IPS DF 6.9 (cell line): Measurements from ENCODE around the gene SMPD3.
A peak's percentile ranks its signal among the peaks of the same experiment; 100 is the strongest.
"Not testable (repeated sequence)": the region's sequence is repeated elsewhere in the genome, so short reads cannot be mapped to it uniquely, and the experiment has no call there.

Experiments used
- DNase-seq: peaks from one replicate; pipeline ENCODE4 v3.0.0-alpha.2; 2013; ENCODE audit warnings: low read depth, low spot score
- H3K27ac ChIP-seq: one replicate; pipeline ENCODE4 v1.5.1; 2013; ENCODE audit warnings: low read length, control low read depth
- H3K27me3 ChIP-seq: 2 replicates; pipeline ENCODE4 v1.6.1; 2013; ENCODE audit warnings: mild to moderate bottlenecking, low read length; ENCODE audit not compliant: control insufficient read depth, insufficient read depth
- H3K36me3 ChIP-seq: 2 replicates; pipeline ENCODE4 v1.6.1; 2013; ENCODE audit warnings: low read length; ENCODE audit not compliant: control insufficient read depth, insufficient read depth
- H3K4me1 ChIP-seq: 2 replicates; pipeline ENCODE4 v1.6.1; 2013; ENCODE audit warnings: low read length; ENCODE audit not compliant: control insufficient read depth, insufficient read depth
- H3K4me3 ChIP-seq: 2 replicates; pipeline ENCODE4 v1.5.1; 2013; ENCODE audit warnings: mild to moderate bottlenecking, low read length
- H3K9me3 ChIP-seq: 2 replicates; pipeline ENCODE4 v1.6.1; 2013; ENCODE audit warnings: low read length, inconsistent platforms; ENCODE audit not compliant: control insufficient read depth, insufficient read depth
- WGBS: extraction: QIAGEN DNeasy Blood & Tissue Kit; methylation state at CpG from one replicate; pipeline ENCODE4 v1.1.7; 2013; ENCODE audit warnings: mixed read lengths, missing lambda C conversion rate; ENCODE audit not compliant: insufficient read length, insufficient coverage; 5-methylcytosine and 5-hydroxymethylcytosine counted together

Gene SMPD3

DNA sequence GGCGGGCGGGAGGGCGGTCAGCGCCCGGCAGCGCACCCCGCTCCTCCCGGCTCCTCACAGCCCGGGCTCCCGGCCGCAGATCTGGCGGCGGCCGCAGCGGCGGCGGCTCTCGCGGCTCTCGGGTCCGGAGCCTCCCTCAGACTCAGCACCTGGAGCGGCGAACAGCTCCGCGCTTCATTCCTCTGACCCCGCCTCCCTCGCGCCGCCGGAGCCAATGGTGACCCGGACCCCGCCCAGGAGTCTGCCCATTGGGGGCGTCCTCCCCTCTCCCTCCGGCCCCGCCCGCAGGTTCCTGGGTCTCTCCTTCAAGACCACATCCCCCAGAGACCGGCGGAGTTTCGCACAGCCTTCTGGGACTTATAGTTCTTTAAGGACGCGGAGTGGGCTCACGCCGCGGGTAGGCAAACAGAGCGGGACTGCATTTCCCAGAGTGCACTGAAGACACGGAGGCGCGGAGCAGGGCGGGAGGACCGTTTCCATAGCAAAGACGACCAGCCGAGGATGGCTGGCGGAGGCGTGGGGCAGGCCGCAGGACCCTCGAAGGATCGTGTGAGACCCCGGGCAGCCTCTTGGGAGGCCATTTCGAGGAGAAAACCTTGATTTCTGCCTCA is at the start of gene SMPD3:
Gene SMPD3, minus strand, starts transcription at position 149 of the 611 bp plus-strand sequence. CDS start 76,327 bp downstream, outside the sequence.
- peak; percentile 94 for DNase-seq
- Histone ChIP-seq H3K4me1 (peaks cover 2% of the 10 kb centered on the region; the same call in 1 of the 2 replicates), H3K27me3 (peaks cover 6% of the 10 kb centered on the region; the same call in 1 of the 2 replicates), H3K36me3 (no peaks in the 10 kb centered on the region), H3K27ac (no peak within 1 kb of the TSS), H3K4me3 (peak within 1 kb of the TSS; percentile 51; the same call in 1 of the 2 replicates), H3K9me3 (no peaks in the 10 kb centered on the region)
- WGBS: no CpG with 5 or more reads among the region's 59 CpGs

DNA sequence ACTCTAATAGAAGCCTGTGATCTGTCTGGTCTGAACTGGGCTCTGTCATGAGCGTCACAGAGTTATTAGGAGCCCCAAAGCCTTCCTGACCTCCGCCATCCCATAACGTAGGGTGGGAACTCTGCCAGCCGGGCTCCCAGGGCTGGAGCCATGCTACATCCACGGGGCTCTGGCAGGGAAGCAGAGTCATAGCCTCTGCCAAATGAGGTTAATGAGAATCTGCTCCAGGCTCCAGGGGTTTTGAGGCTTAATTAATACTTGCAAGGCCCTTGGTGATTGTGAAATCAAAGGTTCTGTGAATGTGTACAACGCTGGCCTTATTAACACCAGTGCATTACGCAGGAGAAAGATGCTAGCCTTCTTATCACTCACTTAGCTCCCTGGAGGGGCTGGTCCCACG is 48.4 kb upstream of the SMPD3 start:
- no CpG with 5 or more reads among the region's 8 CpGs for WGBS
- no peak overlapping the region for H3K27ac ChIP-seq
- H3K4me1 ChIP-seq: no peaks in the 10 kb centered on the region
- no peaks in the 10 kb centered on the region for H3K27me3 ChIP-seq
- no peak overlapping the region for H3K4me3 ChIP-seq
- no peak for DNase-seq
- no peaks in the 10 kb centered on the region for H3K9me3 ChIP-seq
- no peaks in the 10 kb centered on the region for H3K36me3 ChIP-seq

DNA sequence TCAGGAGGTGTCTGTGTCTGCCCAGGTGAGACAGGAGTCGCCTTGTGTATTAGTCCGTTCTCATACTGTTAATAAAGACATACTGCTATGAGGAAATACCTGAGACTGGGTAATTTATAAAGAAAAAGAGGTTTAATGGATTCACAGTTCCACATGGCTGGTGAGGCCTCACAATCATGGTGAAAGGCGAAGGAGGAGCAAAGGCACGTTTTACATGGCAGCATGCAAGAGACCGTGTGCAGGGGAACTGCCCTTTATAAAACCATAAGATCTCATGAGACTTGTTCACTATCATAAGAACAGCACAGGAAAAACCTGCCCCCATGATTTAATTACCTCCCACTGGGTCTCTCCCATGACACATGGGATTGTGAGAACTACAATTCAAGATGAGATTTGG is 46.0 kb upstream of the SMPD3 start:
- not testable (repeated sequence) for H3K4me1 ChIP-seq, DNase-seq, H3K36me3 ChIP-seq, H3K27ac ChIP-seq, H3K27me3 ChIP-seq, H3K9me3 ChIP-seq, H3K4me3 ChIP-seq
- WGBS: no CpG with 5 or more reads among the region's 5 CpGs

DNA sequence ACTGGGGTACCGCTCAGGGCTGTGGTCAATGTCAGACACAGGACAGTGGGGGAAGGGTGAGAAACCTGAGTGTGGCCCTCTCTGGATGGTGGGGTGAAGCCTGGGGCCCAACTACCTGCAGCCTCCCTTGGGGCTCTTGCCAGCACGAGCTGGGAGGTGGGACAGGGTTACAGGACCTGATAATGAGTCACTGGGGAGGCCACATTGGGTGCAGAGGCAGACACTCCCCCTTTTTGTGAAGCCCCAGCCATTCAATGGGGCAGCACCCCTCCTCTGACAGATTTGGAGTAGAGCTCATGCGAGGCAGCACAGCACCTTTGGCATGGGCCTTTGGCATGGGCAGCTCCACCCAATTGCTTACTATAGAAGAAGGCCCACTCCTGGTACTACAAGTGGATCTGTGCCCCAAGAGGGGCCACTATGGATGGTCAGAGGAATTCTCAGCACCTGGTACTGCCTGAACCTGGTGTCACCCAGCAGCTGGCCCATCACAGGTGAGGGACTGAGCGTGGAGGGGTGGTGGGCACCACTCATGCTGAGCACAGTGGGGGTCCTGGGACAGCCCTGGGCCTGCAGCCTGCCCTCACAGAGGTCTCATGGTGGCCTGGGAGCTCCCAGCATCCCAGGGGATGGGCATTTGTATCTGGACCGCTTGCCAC is 45.2 kb upstream of the SMPD3 start:
- H3K4me1 ChIP-seq: peaks cover 8% of the 10 kb centered on the region
- no peak for DNase-seq
- no CpG with 5 or more reads among the region's 5 CpGs for WGBS
- no peak overlapping the region for H3K4me3 ChIP-seq
- no peaks in the 10 kb centered on the region for H3K36me3 ChIP-seq
- no peaks in the 10 kb centered on the region for H3K27me3 ChIP-seq
- no peaks in the 10 kb centered on the region for H3K9me3 ChIP-seq
- no peak overlapping the region for H3K27ac ChIP-seq

DNA sequence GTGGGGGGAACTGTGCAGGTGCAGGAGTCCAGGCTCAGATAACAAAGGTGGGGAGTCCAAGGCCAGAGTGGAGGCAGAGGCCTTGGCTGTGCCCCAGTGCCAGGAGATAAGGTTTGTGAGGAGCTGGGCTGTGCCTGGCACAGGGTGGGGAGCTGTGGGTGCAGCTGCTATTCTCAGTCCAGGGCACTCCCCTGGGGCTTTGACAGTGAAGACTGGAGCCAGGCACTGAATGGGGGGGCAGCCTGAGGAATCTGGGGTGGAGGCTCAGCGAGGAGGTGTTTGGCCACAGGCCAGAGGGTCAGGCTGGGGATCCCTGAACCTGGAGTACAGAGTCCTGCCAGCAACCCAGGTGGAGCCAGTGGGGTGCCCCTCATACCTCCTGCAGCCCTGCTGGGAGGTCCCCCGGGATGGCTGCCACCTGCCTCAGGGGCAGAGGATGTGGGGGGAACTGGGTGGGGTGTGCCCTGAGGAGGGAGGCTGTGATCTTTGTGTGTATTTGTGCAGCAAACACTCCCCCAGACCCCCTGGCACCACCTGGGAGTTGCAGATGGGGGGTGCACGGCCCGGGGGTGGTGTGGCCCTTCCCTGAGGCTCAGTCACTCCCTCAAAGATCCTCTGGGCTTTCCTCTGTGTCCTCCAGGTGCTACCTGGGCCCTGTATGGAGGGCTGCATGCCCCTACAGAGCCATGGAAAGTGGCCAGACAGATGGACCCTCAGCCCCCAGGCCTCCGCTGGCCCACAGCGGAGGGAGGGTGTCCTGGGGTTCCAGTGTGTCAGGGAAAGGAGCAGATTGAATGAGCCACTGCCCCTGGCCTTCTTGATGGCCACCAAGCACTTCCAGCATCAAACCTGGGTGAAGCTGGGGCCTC is 44.5 kb upstream of the SMPD3 start:
- no peaks in the 10 kb centered on the region for H3K36me3 ChIP-seq
- no peaks in the 10 kb centered on the region for H3K9me3 ChIP-seq
- no peak overlapping the region for H3K4me3 ChIP-seq
- WGBS: no CpG with 5 or more reads among the region's 6 CpGs
- no peak for DNase-seq
- no peak overlapping the region for H3K27ac ChIP-seq
- no peaks in the 10 kb centered on the region for H3K27me3 ChIP-seq
- peaks cover 8% of the 10 kb centered on the region for H3K4me1 ChIP-seq

DNA sequence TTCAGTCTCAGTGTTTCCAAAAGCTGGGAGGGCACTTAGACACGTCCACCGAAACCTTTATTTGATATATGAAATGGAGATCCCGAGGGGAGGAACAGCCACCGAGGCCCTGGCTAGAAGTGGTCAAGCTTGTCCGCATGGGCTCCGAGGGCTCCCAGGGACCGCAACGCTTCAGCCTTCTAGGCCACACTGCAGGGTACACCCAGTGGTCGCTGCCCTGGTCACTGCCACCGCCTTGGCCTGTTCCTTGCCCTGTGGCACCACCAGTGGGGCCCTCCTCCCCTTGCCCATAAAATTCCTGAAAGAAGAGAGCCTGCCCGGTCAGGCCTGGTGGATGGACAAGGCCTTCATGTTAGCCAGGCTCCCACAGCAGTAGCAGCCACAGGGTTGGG is 43.8 kb upstream of the SMPD3 start:
- DNase-seq: no peak
- no CpG with 5 or more reads among the region's 11 CpGs for WGBS
- Histone ChIP-seq H3K36me3 (no peaks in the 10 kb centered on the region), H3K27ac (no peak overlapping the region), H3K9me3 (no peaks in the 10 kb centered on the region), H3K27me3 (no peaks in the 10 kb centered on the region), H3K4me3 (no peak overlapping the region), H3K4me1 (peaks cover 8% of the 10 kb centered on the region)

DNA sequence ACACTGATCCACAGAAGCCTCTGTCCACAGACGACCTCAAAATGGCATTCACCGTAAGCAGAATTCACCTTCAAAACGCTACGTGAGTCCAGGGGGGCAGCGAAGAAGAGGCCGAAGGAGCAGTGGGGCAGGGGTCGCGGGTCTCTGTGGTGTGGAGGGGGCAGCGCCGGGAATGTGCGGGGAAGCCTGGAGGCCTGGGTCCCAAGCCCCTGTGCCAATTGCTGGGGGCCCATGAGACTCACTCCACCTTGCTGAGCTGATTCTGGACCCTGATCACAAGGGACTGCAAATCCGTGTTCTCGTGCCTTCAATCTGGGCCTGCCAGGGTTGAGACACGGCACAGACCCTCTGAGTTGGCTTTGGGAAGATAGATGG is 43.3 kb upstream of the SMPD3 start:
- no peaks in the 10 kb centered on the region for H3K9me3 ChIP-seq
- H3K27ac ChIP-seq: no peak overlapping the region
- peaks cover 8% of the 10 kb centered on the region for H3K4me1 ChIP-seq
- H3K27me3 ChIP-seq: no peaks in the 10 kb centered on the region
- no peak for DNase-seq
- no peak overlapping the region for H3K4me3 ChIP-seq
- WGBS: no CpG with 5 or more reads among the region's 14 CpGs
- H3K36me3 ChIP-seq: no peaks in the 10 kb centered on the region

DNA sequence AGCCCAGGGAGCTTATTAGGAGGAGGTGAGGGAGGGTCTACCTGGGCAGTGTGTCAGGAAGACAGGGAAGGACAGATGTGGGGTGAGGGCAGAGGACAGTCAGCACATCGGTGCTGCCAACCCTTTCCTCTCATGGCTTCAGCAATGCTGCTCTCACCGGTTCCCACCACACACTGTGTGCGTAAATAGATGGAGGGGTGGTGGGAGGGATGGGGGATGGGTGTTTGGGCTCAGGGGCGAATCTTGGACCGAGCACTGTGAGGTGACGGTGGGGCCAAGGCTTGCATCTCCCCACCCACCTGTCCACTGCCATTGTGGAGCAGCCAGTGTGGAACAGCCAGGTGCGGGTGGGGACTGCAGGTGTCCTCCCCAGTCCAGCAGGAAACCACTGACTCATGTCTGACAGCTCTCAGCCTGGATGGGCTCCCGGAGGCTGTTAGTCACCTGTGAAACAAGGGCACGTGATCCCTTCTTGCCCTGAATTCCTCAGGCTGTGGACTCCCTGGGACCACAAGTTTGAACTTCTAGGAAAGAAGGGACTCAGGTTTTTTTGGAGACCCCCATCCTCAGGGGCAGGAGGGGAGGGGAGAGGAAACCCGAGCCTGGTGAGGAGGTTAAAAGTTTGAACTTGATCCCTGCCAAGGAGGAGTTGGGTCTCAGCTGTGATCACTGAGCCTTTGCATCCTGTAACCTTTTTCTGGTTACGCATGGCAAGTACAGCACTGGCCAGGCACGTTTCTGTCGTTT is 42.7 kb upstream of the SMPD3 start:
- WGBS: no CpG with 5 or more reads among the region's 13 CpGs
- peaks cover 8% of the 10 kb centered on the region for H3K4me1 ChIP-seq
- no peaks in the 10 kb centered on the region for H3K9me3 ChIP-seq
- no peaks in the 10 kb centered on the region for H3K27me3 ChIP-seq
- DNase-seq: no peak
- H3K36me3 ChIP-seq: no peaks in the 10 kb centered on the region
- no peak overlapping the region for H3K4me3 ChIP-seq
- H3K27ac ChIP-seq: no peak overlapping the region

DNA sequence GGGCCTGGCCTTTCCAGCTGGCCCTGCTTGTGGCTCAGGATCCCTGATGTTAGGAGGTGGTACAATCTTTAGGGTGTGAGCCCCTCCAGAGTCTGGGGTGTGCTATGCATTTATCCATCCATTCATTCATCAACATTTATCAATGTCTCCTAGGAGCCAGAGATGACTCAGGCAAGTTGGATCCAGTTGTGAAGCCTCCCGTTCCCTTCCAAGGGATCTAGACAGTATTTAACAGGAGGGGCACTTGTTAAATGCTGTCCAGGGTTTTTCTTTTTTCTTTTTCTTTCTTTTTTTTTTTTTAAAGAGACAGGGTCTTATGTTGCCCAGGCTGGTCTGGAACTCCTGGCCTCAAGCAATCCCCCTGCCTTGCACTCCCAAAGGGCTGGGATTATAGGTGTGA is 42.0 kb upstream of the SMPD3 start:
- no peak for DNase-seq
- no peaks in the 10 kb centered on the region for H3K36me3 ChIP-seq
- no peaks in the 10 kb centered on the region for H3K9me3 ChIP-seq
- peaks cover 8% of the 10 kb centered on the region for H3K4me1 ChIP-seq
- no peaks in the 10 kb centered on the region for H3K27me3 ChIP-seq
- H3K4me3 ChIP-seq: no peak overlapping the region
- H3K27ac ChIP-seq: no peak overlapping the region
- WGBS: no CpG with 5 or more reads among the region's 1 CpG

DNA sequence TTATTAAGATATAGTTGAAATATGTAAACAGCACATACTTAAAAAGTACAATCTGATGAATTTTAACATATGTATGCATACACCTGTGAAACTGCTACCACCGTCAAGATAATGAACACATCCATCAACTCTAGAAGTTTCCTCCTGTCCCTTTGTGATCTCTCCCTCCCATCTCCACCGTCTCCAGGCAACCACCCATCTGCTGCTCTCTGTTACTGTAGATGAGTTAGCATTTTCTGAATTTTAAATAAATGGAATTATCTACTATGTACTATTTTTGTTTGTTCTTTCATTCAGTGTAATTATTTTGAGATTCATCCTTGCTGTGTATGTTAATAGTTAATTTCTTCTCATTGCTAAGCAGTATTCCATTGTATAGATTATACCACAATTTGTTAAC is 40.2 kb upstream of the SMPD3 start:
- H3K4me3 ChIP-seq: no peak overlapping the region
- H3K27ac ChIP-seq: no peak overlapping the region
- no peaks in the 10 kb centered on the region for H3K36me3 ChIP-seq
- H3K9me3 ChIP-seq: no peaks in the 10 kb centered on the region
- no peaks in the 10 kb centered on the region for H3K27me3 ChIP-seq
- peaks cover 8% of the 10 kb centered on the region for H3K4me1 ChIP-seq
- no peak for DNase-seq
- WGBS: no CpG with 5 or more reads among the region's 2 CpGs
